CD4-positive, alpha-beta memory T cell (primary cell): Measurements from ENCODE around the gene ZNF837. TPM values are rescaled to one million over a fixed set of nuclear protein-coding genes. Genes with fewer than 3 reads are reported as not detected.

Experiments
- CTCF ChIA-PET: fragments of 350-600 bp; sonication (Branson Sonifier 250); formaldehyde crosslinking; loops from one replicate; lab custom pipeline; 2021; ENCODE audit warnings: inconsistent platforms; ENCODE audit not compliant: partially characterized antibody; lab: Charles Lee
- POLR2A ChIA-PET: fragments of 350-600 bp; sonication (Branson Sonifier 250); formaldehyde crosslinking; loops from one replicate; lab custom pipeline; 2021; ENCODE audit not compliant: partially characterized antibody; lab: Charles Lee
- DNase-seq, 5 donors: peaks; one replicate each; pipeline versions ENCODE4 v3.0.0 to v3.0.0-alpha.2; 2020 to 2022; ENCODE audit warnings: mixed read lengths in 1 of 5
- H3K27ac ChIP-seq: one replicate; pipeline ENCODE4 v1.7.0; 2013; ENCODE audit warnings: low read depth, low read length
- H3K27me3 ChIP-seq: 2 replicates; pipeline ENCODE4 v1.7.0; 2013; ENCODE audit warnings: mild to moderate bottlenecking, low read length, moderate library complexity; ENCODE audit not compliant: insufficient read depth
- H3K36me3 ChIP-seq: 2 replicates; pipeline ENCODE4 v1.7.0; 2013; ENCODE audit warnings: mild to moderate bottlenecking, low read length, moderate library complexity; ENCODE audit not compliant: insufficient read depth
- H3K4me1 ChIP-seq: 2 replicates; pipeline ENCODE4 v1.7.0; 2013; ENCODE audit warnings: mild to moderate bottlenecking, low read length, moderate library complexity; ENCODE audit not compliant: insufficient read depth
- H3K4me3 ChIP-seq, 2 donors: one replicate each; pipeline ENCODE4 v1.7.0; 2013; ENCODE audit warnings: low read length in 2 of 2, mild to moderate bottlenecking in 1 of 2
- H3K9me3 ChIP-seq, 2 donors: one replicate each; pipeline ENCODE4 v1.7.0; 2013; ENCODE audit warnings: low read length in 2 of 2, control low read depth in 1 of 2; ENCODE audit not compliant: control insufficient read depth in 1 of 2
- H3K27ac Mint-ChIP-seq, 7 donors: one replicate each; pipeline ENCODE4 v1.8.0; 2020 to 2021; ENCODE audit warnings: mixed read lengths in 7 of 7, mild to moderate bottlenecking in 6 of 7, inconsistent platforms in 3 of 7, moderate library complexity in 3 of 7
- H3K27me3 Mint-ChIP-seq, 2 donors: one replicate each; pipeline ENCODE4 v1.8.0; 2020 to 2021; ENCODE audit warnings: mixed read lengths in 2 of 2
- H3K36me3 Mint-ChIP-seq, 2 donors: one replicate each; pipeline ENCODE4 v1.8.0; 2020 to 2021; ENCODE audit warnings: mixed read lengths in 2 of 2, inconsistent platforms in 1 of 2, mild to moderate bottlenecking in 1 of 2
- H3K4me1 Mint-ChIP-seq, 4 donors: one replicate each; pipeline ENCODE4 v1.8.0; 2020 to 2021; ENCODE audit warnings: mixed read lengths in 4 of 4, mild to moderate bottlenecking in 1 of 4
- H3K4me3 Mint-ChIP-seq, 8 donors: one replicate each; pipeline ENCODE4 v1.8.0; 2020 to 2021; ENCODE audit warnings: mixed read lengths in 8 of 8, mild to moderate bottlenecking in 7 of 8, moderate library complexity in 6 of 8, inconsistent platforms in 3 of 8
- H3K9me3 Mint-ChIP-seq, 8 donors: one replicate each; pipeline ENCODE4 v1.8.0; 2020 to 2021; ENCODE audit warnings: mixed read lengths in 8 of 8, mild to moderate bottlenecking in 5 of 8, inconsistent platforms in 3 of 8, moderate library complexity in 1 of 8
- intact Hi-C: fragments of 100-400 bp; cut with micrococcal nuclease; formaldehyde crosslinking; loops from one replicate; pipeline ENCODE4 v1.15.1; 2023
- polyA plus RNA-seq, 2 donors: library from polyadenylated mRNA; unstranded; fragments of 300-500 nt; fragmentation: Illumina TruSeq; gene quantifications; one replicate each; pipeline ENCODE4 v1.2.3, GENCODE V29; 2021
- total RNA-seq, 2 experiments: library from RNA; stranded (reverse); gene quantifications; one replicate each; pipeline ENCODE4 v1.2.3, GENCODE V29; 2021

Gene ZNF837
- total and polyA plus RNA-seq, 4 experiments from 2014 or later = 3.4 to 4.6 (median 3.6) TPM

DNA sequence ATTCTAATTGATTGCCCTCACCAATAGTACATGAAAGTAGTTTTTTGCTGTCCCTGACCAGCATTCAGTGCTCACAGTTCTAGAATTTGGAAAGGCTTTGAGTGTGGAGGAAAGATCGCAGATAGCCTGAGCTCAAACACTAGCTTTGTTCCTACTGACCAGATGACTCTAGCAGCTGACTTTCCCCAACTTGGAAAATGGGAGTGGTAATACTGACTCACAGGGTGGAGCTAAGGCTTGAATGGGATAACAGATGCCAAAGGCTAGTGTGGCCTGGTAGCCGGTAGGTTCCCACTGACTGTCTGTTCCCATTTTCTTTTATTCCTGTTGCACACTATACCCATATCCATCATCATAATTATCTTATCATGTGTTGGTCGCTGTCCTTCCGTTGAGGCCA, 50.4 kb downstream of the ZNF837 start:
- H3K4me1 ChIP-seq = peaks cover 23% of the 10 kb centered on the region
- Mint-ChIP-seq H3K4me1 (peaks cover 0 to 1% (median 0%) of the 10 kb centered on the region in 4 donors), H3K4me3 (no peak overlapping the region), H3K9me3 (peaks cover 0 to 1% (median 0%) of the 10 kb centered on the region in 8 donors), H3K27me3 (no peaks in the 10 kb centered on the region), H3K36me3 (peaks cover 0 to 5% of the 10 kb centered on the region in 2 donors), H3K27ac (no peak overlapping the region)
- intact Hi-C loops = no loop called here
- no peaks in the 10 kb centered on the region for H3K27me3 ChIP-seq
- DNase-seq = no peak
- peaks cover 5% of the 10 kb centered on the region for H3K36me3 ChIP-seq
- H3K4me3 ChIP-seq = no peak overlapping the region
- POLR2A ChIA-PET = no interaction called here
- no peaks in the 10 kb centered on the region for H3K9me3 ChIP-seq
- CTCF ChIA-PET = interaction anchor here (0.8 to 1.0 kb wide), 2 partner anchors 121 to 184 kb away, joined by 3 read pairs; partner anchors contain the start of gene ZNF324B
- H3K27ac ChIP-seq = no peak overlapping the region

DNA sequence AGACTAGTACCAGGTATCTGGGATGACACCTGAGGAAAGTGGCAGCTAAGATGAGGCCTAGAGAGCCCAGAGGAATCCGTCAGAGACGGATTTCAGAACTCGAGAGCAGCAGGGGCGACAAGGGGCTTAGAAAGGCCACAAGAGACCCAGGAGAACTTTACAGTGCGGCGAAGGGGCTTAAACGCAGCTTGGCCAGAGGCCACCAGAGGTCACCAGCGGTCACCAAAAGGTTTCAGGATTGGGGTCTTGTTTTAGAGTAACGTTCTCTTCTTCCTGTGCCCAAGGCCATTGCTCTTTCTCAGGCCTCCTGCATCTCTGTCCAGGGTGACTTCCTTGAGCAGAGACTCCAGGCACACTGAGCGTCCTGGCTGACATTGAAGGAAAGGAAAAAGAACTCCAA, 51.8 kb downstream of the ZNF837 start:
- H3K9me3 Mint-ChIP-seq = no peaks in the 10 kb centered on the region
- no peak overlapping the region for H3K4me3 Mint-ChIP-seq
- POLR2A ChIA-PET = interaction anchor here (0.8 kb wide), 1 partner anchor 18 kb away, joined by 3 read pairs; no protein-coding TSS in a partner anchor
- no peak overlapping the region for H3K27ac ChIP-seq
- intact Hi-C loops = loop anchor here (5.0 kb wide), 1 partner anchor 147 kb away; the partner anchor contains the start of gene ZNF274
- no peaks in the 10 kb centered on the region for H3K27me3 ChIP-seq
- H3K4me3 ChIP-seq = no peak overlapping the region
- H3K36me3 ChIP-seq = no peaks in the 10 kb centered on the region
- H3K4me1 ChIP-seq = peaks cover 25% of the 10 kb centered on the region
- H3K27ac Mint-ChIP-seq = peak overlapping the region in 4 of 7 donors; percentile 14 to 87 (median 40)
- CTCF ChIA-PET = no interaction called here
- H3K9me3 ChIP-seq = no peaks in the 10 kb centered on the region
- no peak for DNase-seq
- peaks cover 0 to 1% (median 0%) of the 10 kb centered on the region in 4 donors for H3K4me1 Mint-ChIP-seq
- no peaks in the 10 kb centered on the region for H3K36me3 Mint-ChIP-seq
- no peaks in the 10 kb centered on the region for H3K27me3 Mint-ChIP-seq

GRCh38 chr19:58326914-58327726, 53.7 kb downstream of the ZNF837 start, which contains the start of gene ZSCAN22:
Gene ZSCAN22 (plus strand): TSS chr19:58326994. CDS start chr19:58334803, 7,809 bp downstream.
- no peaks in the 10 kb centered on the region for H3K27me3 Mint-ChIP-seq
- no peak within 1 kb of the TSS for H3K27ac Mint-ChIP-seq
- peaks cover 0 to 2% (median under 1%) of the 10 kb centered on the region in 4 donors for H3K4me1 Mint-ChIP-seq
- H3K9me3 ChIP-seq = no peaks in the 10 kb centered on the region
- H3K36me3 ChIP-seq = no peaks in the 10 kb centered on the region
- ChIA-PET POLR2A (interaction anchor here (0.6 to 1.8 kb wide), 12 partner anchors 19 to 217 kb away, joined by 3 to 13 read pairs (median 4); partner anchors contain the start of genes ERVK3-1, TRIM28, ZBTB45 and ZNF497), CTCF (no interaction called here)
- intact Hi-C loops = loop anchor here (1.0 to 5.0 kb wide), 10 partner anchors 22 to 145 kb away; partner anchors contain the start of genes ERVK3-1, ZNF132, ZNF274 and ZNF497
- H3K9me3 Mint-ChIP-seq = no peaks in the 10 kb centered on the region
- H3K4me3 ChIP-seq = peak within 1 kb of the TSS; percentile 32 to 77
- H3K36me3 Mint-ChIP-seq = no peaks in the 10 kb centered on the region
- no peaks in the 10 kb centered on the region for H3K27me3 ChIP-seq
- H3K4me1 ChIP-seq = peaks cover 25% of the 10 kb centered on the region
- DNase-seq = peak; percentile 80 to 89 (median 83)
- peak within 1 kb of the TSS; percentile 80 for H3K27ac ChIP-seq
- no peak within 1 kb of the TSS for H3K4me3 Mint-ChIP-seq

DNA sequence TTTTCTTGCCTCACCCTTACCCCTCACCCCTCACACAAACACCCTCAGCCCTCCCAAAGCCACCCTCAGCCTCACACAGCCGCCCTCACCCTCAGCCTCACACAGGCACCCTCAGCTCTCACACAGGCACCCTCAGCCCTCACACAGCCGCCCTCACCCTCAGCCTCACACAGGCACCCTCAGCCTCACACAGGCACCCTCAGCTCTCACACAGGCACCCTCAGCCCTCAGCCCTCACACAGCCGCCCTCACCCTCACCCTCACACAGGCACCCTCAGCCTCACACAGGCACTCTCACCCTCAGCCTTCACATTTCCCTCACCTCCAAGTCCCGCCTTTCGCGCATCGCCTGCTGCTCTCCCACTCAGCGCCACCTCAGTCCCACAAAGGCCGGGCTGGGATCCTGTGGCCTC, 54.3 kb downstream of the ZNF837 start:
- Histone ChIP-seq H3K9me3 (no peaks in the 10 kb centered on the region), H3K4me1 (peaks cover 25% of the 10 kb centered on the region), H3K27me3 (no peaks in the 10 kb centered on the region), H3K36me3 (no peaks in the 10 kb centered on the region), H3K27ac (peak overlapping the region; percentile 80), H3K4me3 (peak overlapping the region; percentile 32 to 77)
- Mint-ChIP-seq H3K27me3 (no peaks in the 10 kb centered on the region), H3K9me3 (no peaks in the 10 kb centered on the region), H3K4me3 (no peak overlapping the region), H3K36me3 (no peaks in the 10 kb centered on the region), H3K4me1 (peaks cover 0 to 2% (median under 1%) of the 10 kb centered on the region in 4 donors), H3K27ac (no peak overlapping the region)
- DNase-seq = no peak
- CTCF ChIA-PET = no interaction called here
- intact Hi-C loops = loop anchor here (1.0 to 5.0 kb wide), 9 partner anchors 21 to 144 kb away; partner anchors contain the start of genes ERVK3-1, ZNF132, ZNF274 and ZNF497
- POLR2A ChIA-PET = interaction anchor here (0.6 to 1.8 kb wide), 12 partner anchors 19 to 217 kb away, joined by 3 to 13 read pairs (median 4); partner anchors contain the start of genes ERVK3-1, TRIM28, ZBTB45 and ZNF497

DNA sequence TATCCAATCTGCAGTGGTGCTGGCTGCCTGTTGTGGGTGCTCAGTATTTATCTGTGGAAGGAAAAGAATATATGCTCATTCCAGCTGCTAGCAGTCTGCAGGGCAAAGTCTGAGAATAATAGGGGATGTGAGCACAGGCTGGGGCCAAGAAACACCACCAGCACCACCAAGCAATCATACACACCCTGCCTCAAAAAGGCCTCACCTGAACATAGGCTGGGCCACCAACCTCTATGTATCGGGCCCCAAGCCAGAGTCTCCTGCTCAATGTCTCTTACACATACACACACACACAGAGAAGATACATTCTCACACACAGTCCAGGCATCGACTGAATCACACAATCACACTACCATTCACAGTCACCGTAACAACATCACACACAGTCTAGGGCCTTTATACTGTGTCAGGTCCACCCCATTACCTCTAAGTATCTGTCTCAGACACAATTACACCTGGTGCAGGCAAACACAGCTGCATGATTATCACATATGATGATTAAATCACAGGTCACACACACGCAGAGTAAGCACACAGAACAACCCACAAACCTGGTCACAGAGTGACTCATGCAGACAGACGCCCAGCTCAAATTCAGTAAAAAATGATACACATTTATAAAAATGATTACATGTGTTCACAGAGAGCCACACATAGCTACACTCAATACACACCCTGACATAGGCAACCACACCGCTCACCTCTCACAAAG, 55.4 kb downstream of the ZNF837 start:
- H3K9me3 ChIP-seq = no peaks in the 10 kb centered on the region
- intact Hi-C loops = loop anchor here (1.0 to 5.0 kb wide), 9 partner anchors 20 to 143 kb away; partner anchors contain the start of genes ERVK3-1, ZNF132, ZNF274 and ZNF497
- no peaks in the 10 kb centered on the region for H3K9me3 Mint-ChIP-seq
- H3K4me1 Mint-ChIP-seq = peaks cover 0 to 2% (median under 1%) of the 10 kb centered on the region in 4 donors
- H3K27me3 Mint-ChIP-seq = no peaks in the 10 kb centered on the region
- ChIA-PET CTCF (no interaction called here), POLR2A (interaction anchor here (1.6 to 1.8 kb wide), 3 partner anchors 20 to 194 kb away, joined by 5 to 11 read pairs (median 6); partner anchors contain the start of genes ERVK3-1 and ZBTB45)
- no peak overlapping the region for H3K27ac Mint-ChIP-seq
- DNase-seq = no peak
- H3K36me3 ChIP-seq = no peaks in the 10 kb centered on the region
- no peak overlapping the region for H3K4me3 Mint-ChIP-seq
- no peaks in the 10 kb centered on the region for H3K36me3 Mint-ChIP-seq
- H3K4me1 ChIP-seq = peaks cover 25% of the 10 kb centered on the region
- H3K27me3 ChIP-seq = no peaks in the 10 kb centered on the region
- H3K4me3 ChIP-seq = no peak overlapping the region
- H3K27ac ChIP-seq = no peak overlapping the region

- Mint-ChIP-seq H3K4me1 (peaks cover 0 to 5% (median 0%) of the 10 kb centered on the region in 4 donors), H3K27ac (no peak overlapping the region), H3K27me3 (no peaks in the 10 kb centered on the region), H3K9me3 (no peaks in the 10 kb centered on the region), H3K4me3 (no peak overlapping the region), H3K36me3 (peaks cover 14 to 15% of the 10 kb centered on the region in 2 donors)
- H3K4me3 ChIP-seq = no peak overlapping the region
- peaks cover 13% of the 10 kb centered on the region for H3K36me3 ChIP-seq
- H3K9me3 ChIP-seq = no peaks in the 10 kb centered on the region
- no peak overlapping the region for H3K27ac ChIP-seq
- no peaks in the 10 kb centered on the region for H3K27me3 ChIP-seq
- POLR2A ChIA-PET = interaction anchor here (1.3 to 1.4 kb wide), 2 partner anchors 43 to 45 kb away, joined by 3 to 4 read pairs; partner anchors contain the start of gene ZNF497
- no peaks in the 10 kb centered on the region for H3K4me1 ChIP-seq
- DNase-seq = no peak
- CTCF ChIA-PET = interaction anchor here (1.3 kb wide), 1 partner anchor 10 kb away, joined by 4 read pairs; no protein-coding TSS in a partner anchor
- intact Hi-C loops = no loop called here
Observed at GRCh38 chr19:58319241-58319640, 61.6 kb downstream of the ZNF837 start.
